HepG2 (cell line): ENCODE measurements around the gene TPI1. TPM values are rescaled to one million over a fixed set of nuclear protein-coding genes. Genes with fewer than 3 reads are reported as not detected.
A peak's percentile ranks its signal among the peaks of the same experiment; 100 is the strongest.

ENCODE experiments used
- ATF4 ChIP-seq, 2 experiments: fragments of 450-650 bp in 1 of 2; sonication (generic) in 1 of 2; formaldehyde crosslinking; IDR thresholded peaks; 2 replicates each; pipeline versions ENCODE4 v1.5.0 to v1.8.0; 2020 to 2022; ENCODE audit warnings: mild to moderate bottlenecking in 1 of 2, missing genetic modification reagents in 1 of 2
- CC2D1A ChIP-seq: sonication (generic); formaldehyde crosslinking; IDR thresholded peaks from 2 replicates; pipeline ENCODE4 v1.8.1; 2023; ENCODE audit warnings: mild to moderate bottlenecking, missing genetic modification reagents
- ELF1 ChIP-seq: sonication (generic); formaldehyde crosslinking; IDR thresholded peaks from 2 replicates; pipeline ENCODE4 v1.4.0; 2020; ENCODE audit warnings: missing genetic modification reagents
- GFI1 ChIP-seq: sonication (generic); formaldehyde crosslinking; IDR thresholded peaks from 2 replicates; pipeline ENCODE4 v1.5.0; 2020; ENCODE audit warnings: missing genetic modification reagents, mild to moderate bottlenecking, borderline replicate concordance
- HDAC2 ChIP-seq: sonication (generic); formaldehyde crosslinking; IDR thresholded peaks from 2 replicates; pipeline ENCODE4 v1.4.0; 2020; ENCODE audit warnings: missing genetic modification reagents
- HOXA9 ChIP-seq: sonication (generic); formaldehyde crosslinking; IDR thresholded peaks from 2 replicates; pipeline ENCODE4 v1.8.1; 2022; ENCODE audit warnings: missing genetic modification reagents, mild to moderate bottlenecking, moderate library complexity, borderline replicate concordance
- NFATC3 ChIP-seq: sonication (generic); formaldehyde crosslinking; IDR thresholded peaks from 2 replicates; pipeline ENCODE4 v1.5.1; 2020; ENCODE audit warnings: mild to moderate bottlenecking, missing genetic modification reagents
- POGZ ChIP-seq: sonication (generic); formaldehyde crosslinking; IDR thresholded peaks from 2 replicates; pipeline ENCODE4 v1.4.0; 2020; ENCODE audit warnings: mild to moderate bottlenecking, missing genetic modification reagents
- SKIL ChIP-seq: sonication (generic); formaldehyde crosslinking; IDR thresholded peaks from 2 replicates; pipeline ENCODE4 v1.8.0; 2022; ENCODE audit warnings: missing genetic modification reagents, mild to moderate bottlenecking, moderate library complexity, borderline replicate concordance
- SOX13 ChIP-seq, 3 experiments: fragments of 450-650 bp in 1 of 3; sonication (generic) in 1 of 3; formaldehyde crosslinking in 1 of 3; IDR thresholded peaks in 2 of 3; conservative IDR thresholded peaks in 1 of 3; 2 replicates each; pipeline versions ENCODE4 v1.5.0 to v1.6.1; 2016 to 2020; ENCODE audit warnings: antibody characterized with exemption in 1 of 3, mild to moderate bottlenecking in 1 of 3, missing compliant biosample characterization in 1 of 3, missing genetic modification reagents in 1 of 3, moderate library complexity in 1 of 3
- ZBTB7A ChIP-seq: sonication (generic); formaldehyde crosslinking; IDR thresholded peaks from 2 replicates; pipeline ENCODE4 v1.8.0; 2022; ENCODE audit warnings: mild to moderate bottlenecking, missing genetic modification reagents
- ZNF235 ChIP-seq: sonication (generic); formaldehyde crosslinking; IDR thresholded peaks from 2 replicates; pipeline ENCODE4 v1.8.1; 2023; ENCODE audit warnings: mild to moderate bottlenecking, missing genetic modification reagents, borderline replicate concordance
- ZNF275 ChIP-seq: sonication (generic); formaldehyde crosslinking; IDR thresholded peaks from 2 replicates; pipeline ENCODE4 v1.8.0; 2022; ENCODE audit warnings: missing genetic modification reagents, mild to moderate bottlenecking, inconsistent platforms, borderline replicate concordance
- ZNF510 ChIP-seq: sonication (generic); formaldehyde crosslinking; IDR thresholded peaks from 2 replicates; pipeline ENCODE4 v1.4.0; 2020; ENCODE audit warnings: low read depth, mild to moderate bottlenecking, missing genetic modification reagents
- polyA plus RNA-seq, 8 experiments: library from polyadenylated mRNA; depleted of rRNA in 3 of 8; stranded (reverse) in 7 of 8; unstranded in 1 of 8; fragments of >200 nt; fragmentation: Illumina TruSeq in 4 of 8; extraction: Trizol in 4 of 8; gene quantifications; 2 replicates each; pipeline versions ENCODE4 v1.2.1 to v1.2.3, GENCODE V29; 2011 to 2016; ENCODE audit warnings: low read depth in 4 of 8, missing spikeins in 1 of 8, mixed read lengths in 1 of 8; ENCODE audit not compliant: insufficient read depth in 1 of 8
- total RNA-seq, 5 experiments: library from RNA; depleted of rRNA; stranded (reverse); fragments of >200 nt; fragmentation: Illumina TruSeq; extraction: Trizol; gene quantifications; 2 replicates each; pipeline ENCODE4 v1.2.3, GENCODE V29; 2016; ENCODE audit warnings: low read depth in 1 of 5
- TF ChIP-seq, protein P1 (sequence below): sonication (generic); formaldehyde crosslinking; IDR thresholded peaks from 2 replicates; pipeline ENCODE4 v1.9.0; 2021; ENCODE audit warnings: missing genetic modification reagents, borderline replicate concordance
- TF ChIP-seq, protein P2 (sequence below): sonication (generic); formaldehyde crosslinking; conservative IDR thresholded peaks from 2 replicates; pipeline ENCODE4 v1.4.0; 2020; ENCODE audit warnings: missing genetic modification reagents
- TF ChIP-seq, protein P3 (sequence below): sonication (generic); formaldehyde crosslinking; IDR thresholded peaks from 2 replicates; pipeline ENCODE4 v1.5.0; 2020; ENCODE audit warnings: missing genetic modification reagents

The TPI1 gene
- total and polyA plus RNA-seq, 2 of the 13 experiments (the other 11 are each of a cell fraction or from before 2014, with no cell fraction given): 945 to 2,535 TPM

DNA sequence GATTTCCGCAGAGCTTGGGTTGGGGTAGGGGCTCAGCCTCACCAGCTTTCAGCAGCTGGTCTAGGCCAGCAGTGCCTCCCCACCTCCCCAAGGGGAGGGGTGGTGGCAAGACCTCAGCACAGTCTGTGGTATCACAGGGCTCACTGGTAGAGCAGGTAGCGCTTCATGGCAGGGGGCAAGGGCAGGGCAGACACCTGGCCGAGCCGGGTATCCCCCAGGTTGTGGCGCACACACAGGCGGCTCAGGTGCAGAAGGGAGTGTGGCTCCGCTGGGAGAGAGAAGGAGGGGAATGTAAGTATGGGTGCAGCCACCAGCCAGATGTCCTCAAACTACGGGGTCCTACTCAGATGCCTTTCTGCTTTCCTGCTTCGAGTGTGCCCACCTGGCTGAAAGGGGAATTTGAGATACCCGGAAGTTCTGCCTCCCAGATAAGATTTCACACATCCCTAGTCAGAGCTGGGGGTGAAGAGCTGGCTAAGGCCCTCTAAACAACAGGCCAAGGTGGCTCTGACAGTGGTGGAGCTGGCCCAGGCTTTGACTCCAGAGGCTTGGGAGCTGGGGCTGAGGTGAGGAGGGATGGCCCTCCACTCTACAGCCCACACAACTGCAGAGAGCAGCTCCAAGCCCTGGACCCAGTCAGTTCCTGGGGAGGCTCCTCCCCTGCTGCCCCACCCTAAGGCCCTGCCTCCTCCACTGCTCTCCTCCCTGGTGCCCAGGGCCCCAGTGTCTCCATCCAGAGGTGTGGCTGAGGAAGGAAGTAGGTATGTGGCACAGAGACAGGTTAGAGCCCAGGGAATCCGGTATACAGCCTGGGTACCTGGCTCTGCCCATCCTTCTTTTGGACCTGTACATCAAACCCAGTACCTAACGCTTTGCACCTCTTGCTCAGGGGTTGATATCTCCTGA lies 4.0 kb downstream of the TPI1 start (continued):
- TF ChIP-seq SKIL (CRISPR knock-in tag) (no peak), ATF4 (CRISPR knock-in tag; IDR thresholded peaks at IDR 0.05) (no peak), ZNF235 (CRISPR knock-in tag) (no peak), CC2D1A (no peak), ZNF510 (no peak), ELF1 (CRISPR knock-in tag) (no peak), ZBTB7A (no peak), POGZ (CRISPR knock-in tag) (no peak), SOX13 (IDR thresholded peaks at IDR 0.05) (0 out of 2 replicates have a peak, but pooled peaks have one; percentile 4), SOX13 (CRISPR knock-in tag; conservative IDR thresholded peaks at IDR 0.05 in 1 of 2, IDR thresholded peaks at IDR 0.05 in 1 of 2) (no peak), ZNF275 (CRISPR knock-in tag) (no peak), HOXA9 (CRISPR knock-in tag) (no peak), NFATC3 (no peak), GFI1 (no peak), HDAC2 (CRISPR knock-in tag) (peak; percentile 38; the same call in 1 of the 2 replicates)
- TF ChIP-seq, protein P1, sequence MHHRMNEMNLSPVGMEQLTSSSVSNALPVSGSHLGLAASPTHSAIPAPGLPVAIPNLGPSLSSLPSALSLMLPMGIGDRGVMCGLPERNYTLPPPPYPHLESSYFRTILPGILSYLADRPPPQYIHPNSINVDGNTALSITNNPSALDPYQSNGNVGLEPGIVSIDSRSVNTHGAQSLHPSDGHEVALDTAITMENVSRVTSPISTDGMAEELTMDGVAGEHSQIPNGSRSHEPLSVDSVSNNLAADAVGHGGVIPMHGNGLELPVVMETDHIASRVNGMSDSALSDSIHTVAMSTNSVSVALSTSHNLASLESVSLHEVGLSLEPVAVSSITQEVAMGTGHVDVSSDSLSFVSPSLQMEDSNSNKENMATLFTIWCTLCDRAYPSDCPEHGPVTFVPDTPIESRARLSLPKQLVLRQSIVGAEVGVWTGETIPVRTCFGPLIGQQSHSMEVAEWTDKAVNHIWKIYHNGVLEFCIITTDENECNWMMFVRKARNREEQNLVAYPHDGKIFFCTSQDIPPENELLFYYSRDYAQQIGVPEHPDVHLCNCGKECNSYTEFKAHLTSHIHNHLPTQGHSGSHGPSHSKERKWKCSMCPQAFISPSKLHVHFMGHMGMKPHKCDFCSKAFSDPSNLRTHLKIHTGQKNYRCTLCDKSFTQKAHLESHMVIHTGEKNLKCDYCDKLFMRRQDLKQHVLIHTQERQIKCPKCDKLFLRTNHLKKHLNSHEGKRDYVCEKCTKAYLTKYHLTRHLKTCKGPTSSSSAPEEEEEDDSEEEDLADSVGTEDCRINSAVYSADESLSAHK (CRISPR knock-in tag): no peak
- TF ChIP-seq, protein P2, sequence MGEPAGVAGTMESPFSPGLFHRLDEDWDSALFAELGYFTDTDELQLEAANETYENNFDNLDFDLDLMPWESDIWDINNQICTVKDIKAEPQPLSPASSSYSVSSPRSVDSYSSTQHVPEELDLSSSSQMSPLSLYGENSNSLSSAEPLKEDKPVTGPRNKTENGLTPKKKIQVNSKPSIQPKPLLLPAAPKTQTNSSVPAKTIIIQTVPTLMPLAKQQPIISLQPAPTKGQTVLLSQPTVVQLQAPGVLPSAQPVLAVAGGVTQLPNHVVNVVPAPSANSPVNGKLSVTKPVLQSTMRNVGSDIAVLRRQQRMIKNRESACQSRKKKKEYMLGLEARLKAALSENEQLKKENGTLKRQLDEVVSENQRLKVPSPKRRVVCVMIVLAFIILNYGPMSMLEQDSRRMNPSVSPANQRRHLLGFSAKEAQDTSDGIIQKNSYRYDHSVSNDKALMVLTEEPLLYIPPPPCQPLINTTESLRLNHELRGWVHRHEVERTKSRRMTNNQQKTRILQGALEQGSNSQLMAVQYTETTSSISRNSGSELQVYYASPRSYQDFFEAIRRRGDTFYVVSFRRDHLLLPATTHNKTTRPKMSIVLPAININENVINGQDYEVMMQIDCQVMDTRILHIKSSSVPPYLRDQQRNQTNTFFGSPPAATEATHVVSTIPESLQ (CRISPR knock-in tag): no peak; the same call in 1 of the 2 replicates
- TF ChIP-seq, protein P3, sequence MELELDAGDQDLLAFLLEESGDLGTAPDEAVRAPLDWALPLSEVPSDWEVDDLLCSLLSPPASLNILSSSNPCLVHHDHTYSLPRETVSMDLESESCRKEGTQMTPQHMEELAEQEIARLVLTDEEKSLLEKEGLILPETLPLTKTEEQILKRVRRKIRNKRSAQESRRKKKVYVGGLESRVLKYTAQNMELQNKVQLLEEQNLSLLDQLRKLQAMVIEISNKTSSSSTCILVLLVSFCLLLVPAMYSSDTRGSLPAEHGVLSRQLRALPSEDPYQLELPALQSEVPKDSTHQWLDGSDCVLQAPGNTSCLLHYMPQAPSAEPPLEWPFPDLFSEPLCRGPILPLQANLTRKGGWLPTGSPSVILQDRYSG: no peak
